Thoracic aorta (tissue), 2 donors: ENCODE results near the gene TMEM236. TPM values are rescaled to one million over a fixed set of nuclear protein-coding genes. Genes with fewer than 3 reads are reported as not detected.

Experiments
- ATAC-seq: fragments of 150-250 bp; one replicate; pipeline ENCODE4 v1.8.0; 2017; ENCODE audit warnings: low read depth; ENCODE audit not compliant: insufficient number of reproducible peaks, low FRiP score
- DNase-seq: peaks from one replicate; pipeline ENCODE4 v3.0.0-alpha.2; 2020; ENCODE audit warnings: low spot score
- H3K27ac ChIP-seq, 2 donors: fragments of 200-600 bp; sonication (generic); 1 replicate in 1 of 2; 2 replicates in 1 of 2; pipeline ENCODE4 v1.5.1; 2016; ENCODE audit warnings: mild to moderate bottlenecking in 2 of 2, moderate library complexity in 2 of 2
- H3K27me3 ChIP-seq: fragments of 200-600 bp; sonication (generic); replicated peaks from 2 replicates; pipeline ENCODE4 v1.6.0; 2016; ENCODE audit warnings: mild to moderate bottlenecking; ENCODE audit not compliant: insufficient read depth
- H3K36me3 ChIP-seq: fragments of 200-600 bp; sonication (generic); one replicate; pipeline ENCODE4 v1.5.1; 2016
- H3K4me1 ChIP-seq, 2 donors: fragments of 200-600 bp; sonication (generic); 1 replicate in 1 of 2; 2 replicates in 1 of 2; pipeline versions ENCODE4 v1.5.1 to v1.6.0; 2016; ENCODE audit warnings: low read depth in 2 of 2, mild to moderate bottlenecking in 1 of 2; ENCODE audit not compliant: control insufficient read depth in 1 of 2
- H3K4me3 ChIP-seq: fragments of 200-600 bp; sonication (generic); 2 replicates; pipeline ENCODE4 v1.5.1; 2016; ENCODE audit warnings: mild to moderate bottlenecking
- H3K9me3 ChIP-seq: fragments of 200-600 bp; sonication (generic); 2 replicates; pipeline ENCODE4 v1.5.1; 2016
- CTCF ChIP-seq: fragments of 200-600 bp; sonication (generic); IDR thresholded peaks from one replicate; pipeline ENCODE4 v1.5.1; 2019; ENCODE audit warnings: antibody characterized with exemption
- total RNA-seq, 2 donors: library from RNA; depleted of rRNA; stranded (reverse); fragments of >200 nt; gene quantifications; one replicate each; pipeline versions ENCODE4 v1.1.0 to v1.2.3, GENCODE V29; 2016

TMEM236 gene
- 1 to 10 TPM; 1.1 to 2.0 TPM for total RNA-seq

GRCh38 chr10:17751781-17752445 lies at the start of gene TMEM236:
TSS of gene TMEM236 (plus strand) at chr10:17752201. CDS start at chr10:17752296, 95 bp downstream.
- Histone ChIP-seq H3K27me3 (no peaks in the 10 kb centered on the region), H3K4me3 (no peak within 1 kb of the TSS), H3K36me3 (no peaks in the 10 kb centered on the region), H3K27ac (no peak within 1 kb of the TSS), H3K9me3 (no peaks in the 10 kb centered on the region), H3K4me1 (no peaks in the 10 kb centered on the region)
- DNase-seq: no peak
- no peak for TF ChIP-seq CTCF
- no peak for ATAC-seq

GRCh38 chr10:17703706-17704105 lies 48.3 kb upstream of the TMEM236 start:
- H3K9me3 ChIP-seq: no peaks in the 10 kb centered on the region
- DNase-seq (no peak), ATAC-seq (no peak)
- no peak overlapping the region for H3K27ac ChIP-seq
- H3K4me3 ChIP-seq: no peak overlapping the region
- no peak for TF ChIP-seq CTCF
- H3K27me3 ChIP-seq: no peaks in the 10 kb centered on the region
- peaks cover 10% of the 10 kb centered on the region for H3K36me3 ChIP-seq
- no peaks in the 10 kb centered on the region for H3K4me1 ChIP-seq

DNA sequence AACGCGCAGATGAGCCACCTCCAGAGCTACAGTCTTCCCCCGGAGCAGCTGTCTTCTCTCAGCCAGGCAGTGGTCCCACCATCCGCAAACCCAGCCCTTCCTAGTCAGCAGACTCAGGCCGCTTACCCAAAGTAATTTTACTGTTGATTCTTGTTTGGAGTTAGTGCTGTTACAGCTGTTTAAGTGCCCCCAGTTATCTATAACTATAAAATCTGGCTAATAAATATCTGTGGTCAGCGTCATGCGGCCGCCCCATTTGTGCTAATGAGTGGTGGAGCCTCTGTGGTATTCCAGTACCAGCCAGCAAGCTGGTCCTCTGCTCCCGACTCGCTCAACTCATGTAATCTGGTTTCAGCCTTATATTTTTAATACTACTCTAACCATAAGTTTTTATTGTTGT lies 43.2 kb upstream of the TMEM236 start:
- Histone ChIP-seq H3K27me3 (no peaks in the 10 kb centered on the region), H3K4me1 (no peaks in the 10 kb centered on the region), H3K27ac (no peak overlapping the region), H3K4me3 (no peak overlapping the region), H3K36me3 (peaks cover 27% of the 10 kb centered on the region), H3K9me3 (no peaks in the 10 kb centered on the region)
- no peak for TF ChIP-seq CTCF
- no peak for DNase-seq
- ATAC-seq: no peak

DNA sequence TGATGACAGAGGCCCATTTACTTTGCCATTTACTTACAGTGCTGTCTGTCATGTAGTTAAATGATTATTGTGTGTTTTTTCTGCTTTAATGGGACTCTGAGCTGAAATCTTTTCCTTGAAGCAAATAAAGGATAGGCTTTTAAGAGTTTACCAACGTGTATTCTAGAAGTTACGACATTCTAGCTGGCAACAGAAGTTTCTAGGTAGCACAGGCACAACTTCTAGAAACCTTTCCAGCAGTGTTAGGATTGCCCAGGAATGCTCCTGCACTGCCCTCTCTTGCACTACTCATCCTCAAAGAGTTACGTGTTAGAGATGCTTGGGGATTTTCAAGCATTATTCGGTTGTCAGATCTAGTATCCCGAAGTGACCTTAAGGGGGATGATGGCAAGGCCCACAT lies 42.5 kb upstream of the TMEM236 start:
- Histone ChIP-seq H3K27me3 (no peaks in the 10 kb centered on the region), H3K36me3 (peaks cover 33% of the 10 kb centered on the region), H3K27ac (no peak overlapping the region), H3K9me3 (no peaks in the 10 kb centered on the region), H3K4me3 (no peak overlapping the region), H3K4me1 (no peaks in the 10 kb centered on the region)
- TF ChIP-seq CTCF: no peak
- DNase-seq (no peak), ATAC-seq (no peak)

GRCh38 chr10:17710181-17710580 lies 41.8 kb upstream of the TMEM236 start:
- H3K4me3 ChIP-seq: no peak overlapping the region
- H3K9me3 ChIP-seq: no peaks in the 10 kb centered on the region
- H3K27me3 ChIP-seq: no peaks in the 10 kb centered on the region
- peaks cover 38% of the 10 kb centered on the region for H3K36me3 ChIP-seq
- H3K4me1 ChIP-seq: no peaks in the 10 kb centered on the region
- TF ChIP-seq CTCF: no peak
- no peak overlapping the region for H3K27ac ChIP-seq
- ATAC-seq (no peak), DNase-seq (no peak)
